CD4-positive, alpha-beta T cell (primary cell): Measurements from ENCODE around the gene LEFTY2. TPM values are rescaled to one million over a fixed set of nuclear protein-coding genes. Genes with fewer than 3 reads are reported as not detected.

Experiments
- ATAC-seq: fragments of 200-7000 bp; cut with Tn5 transposase; one replicate; pipeline ENCODE4 v1.10.0; 2022; ENCODE audit warnings: mild to moderate bottlenecking; ENCODE audit not compliant: poor library complexity
- CTCF ChIA-PET: fragments of 350-600 bp; sonication (Branson Sonifier 250); formaldehyde crosslinking; loops from one replicate; lab custom pipeline; 2021; ENCODE audit warnings: antibody characterized with exemption, inconsistent platforms; lab: Charles Lee
- POLR2A ChIA-PET: fragments of 350-600 bp; sonication (Branson Sonifier 250); formaldehyde crosslinking; loops from one replicate; lab custom pipeline; 2021; ENCODE audit warnings: antibody characterized with exemption, inconsistent platforms; lab: Charles Lee
- DNase-seq, 14 experiments: peaks; one replicate each; pipeline ENCODE4 v3.0.0-alpha.2; 2013 to 2020; ENCODE audit warnings: mixed read lengths in 2 of 14
- H3K27ac ChIP-seq, 2 donors: one replicate each; pipeline versions ENCODE4 v1.5.1 to v1.7.0; 2013; ENCODE audit warnings: low read length in 2 of 2, low read depth in 1 of 2, mild to moderate bottlenecking in 1 of 2
- H3K27me3 ChIP-seq, 2 experiments: 1 replicate in 1 of 2; 2 replicates in 1 of 2; pipeline versions ENCODE4 v1.6.1 to v1.7.0; 2013; ENCODE audit warnings: low read length in 2 of 2, control low read depth in 1 of 2, mild to moderate bottlenecking in 1 of 2, moderate library complexity in 1 of 2; ENCODE audit not compliant: insufficient read depth in 2 of 2, control insufficient read depth in 1 of 2
- H3K36me3 ChIP-seq: one replicate; pipeline ENCODE4 v1.6.1; 2013; ENCODE audit warnings: low read length, control low read depth; ENCODE audit not compliant: insufficient read depth
- H3K4me1 ChIP-seq: one replicate; pipeline ENCODE4 v1.6.1; 2013; ENCODE audit warnings: low read length, control low read depth; ENCODE audit not compliant: insufficient read depth
- H3K4me3 ChIP-seq: one replicate; pipeline ENCODE4 v1.5.1; 2013; ENCODE audit warnings: mild to moderate bottlenecking, low read length, moderate library complexity
- H3K9me3 ChIP-seq, 2 experiments: 1 replicate in 1 of 2; 2 replicates in 1 of 2; pipeline versions ENCODE4 v1.6.1 to v1.7.0; 2013; ENCODE audit warnings: low read length in 2 of 2, mild to moderate bottlenecking in 2 of 2, control low read depth in 1 of 2, moderate library complexity in 1 of 2; ENCODE audit not compliant: control insufficient read depth in 1 of 2, insufficient read depth in 1 of 2
- H3K27ac Mint-ChIP-seq: one replicate; pipeline ENCODE4 v1.8.0; 2020; ENCODE audit warnings: mixed read lengths
- H3K27me3 Mint-ChIP-seq: one replicate; pipeline ENCODE4 v1.8.0; 2021; ENCODE audit warnings: mixed read lengths
- H3K36me3 Mint-ChIP-seq: one replicate; pipeline ENCODE4 v1.8.0; 2021; ENCODE audit warnings: low read depth, mixed read lengths
- H3K4me1 Mint-ChIP-seq: one replicate; pipeline ENCODE4 v1.8.0; 2021; ENCODE audit warnings: low read depth, mixed read lengths
- H3K4me3 Mint-ChIP-seq: one replicate; pipeline ENCODE4 v1.8.0; 2020; ENCODE audit warnings: mild to moderate bottlenecking, mixed read lengths
- H3K9me3 Mint-ChIP-seq: one replicate; pipeline ENCODE4 v1.8.0; 2020; ENCODE audit warnings: mixed read lengths
- intact Hi-C, 2 experiments: fragments of 100-400 bp; cut with DNase I in 1 of 2; cut with micrococcal nuclease in 1 of 2; formaldehyde crosslinking; loops; one replicate each; pipeline versions ENCODE4 v1.15.1 to v1.9.0; 2023 to 2025; cut with DNase I, micrococcal nuclease
- total RNA-seq, 174 experiments: library from RNA in 2 of 174; stranded (reverse) in 2 of 174; gene quantifications; one replicate each; pipeline ENCODE4 v1.2.3 and lab custom pipeline; 2021 to 2026
- TF ChIP-seq, protein P1 (sequence below): fragments of 200-600 bp; IDR thresholded peaks from one replicate; pipeline ENCODE4 v1.8.0; 2022; ENCODE audit warnings: antibody characterized with exemption, mild to moderate bottlenecking

Gene LEFTY2
- total RNA-seq, 2 experiments from 2014 or later: not detected

DNA sequence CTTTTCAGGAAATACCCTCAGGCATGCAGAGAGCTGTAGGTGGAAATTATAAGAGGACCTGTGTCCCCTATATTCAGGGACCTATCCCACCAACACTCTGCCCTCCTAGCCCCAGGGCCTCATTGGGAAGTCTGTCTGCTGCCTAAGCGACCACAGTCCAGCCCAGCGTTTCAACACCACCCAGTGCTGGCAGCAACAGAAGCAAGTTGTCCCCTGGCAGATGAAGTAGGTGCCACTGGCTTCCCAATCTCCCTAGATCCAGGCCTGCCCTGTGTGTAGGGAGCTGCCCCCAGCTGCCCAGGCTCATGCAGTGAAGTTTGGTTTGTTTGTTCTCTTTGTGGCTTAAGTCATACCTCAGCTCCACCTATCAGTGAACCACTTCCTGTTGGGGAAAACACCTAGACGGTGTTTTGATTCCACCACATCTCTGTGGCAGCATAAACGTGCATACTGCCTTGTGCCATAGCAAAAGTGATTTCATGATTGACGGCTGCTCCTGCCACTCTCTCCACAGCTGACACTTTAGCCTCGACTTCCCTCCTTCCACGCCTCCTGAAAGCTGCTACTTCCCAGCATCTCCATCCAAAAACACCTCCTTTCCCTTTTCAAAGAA lies 44.0 kb downstream of the LEFTY2 start:
- Mint-ChIP-seq H3K4me3 (peak overlapping the region; percentile 55), H3K27ac (peak overlapping the region; percentile 98), H3K36me3 (no peaks in the 10 kb centered on the region), H3K4me1 (peaks cover 60% of the 10 kb centered on the region), H3K9me3 (no peaks in the 10 kb centered on the region), H3K27me3 (no peaks in the 10 kb centered on the region)
- ATAC-seq (peak; percentile 92), DNase-seq (peak; percentile 45 to 95 (median 60))
- H3K36me3 ChIP-seq: no peaks in the 10 kb centered on the region
- peaks cover 53% of the 10 kb centered on the region for H3K4me1 ChIP-seq
- ChIA-PET CTCF (interaction anchor here (1.0 to 2.6 kb wide), 6 partner anchors 14 to 119 kb away, joined by 3 to 21 read pairs (median 7); partner anchors contain the start of genes PYCR2, SRP9 and TMEM63A), POLR2A (interaction anchor here (0.6 to 13.8 kb wide), 33 partner anchors 8 to 1466 kb away, joined by 3 to 427 read pairs (median 5); partner anchors contain the start of genes EPHX1, H3-3A, LBR and LEFTY1)
- intact Hi-C loops: loop anchor here (1.0 to 10.0 kb wide), 6 partner anchors 16 to 122 kb away; partner anchors contain the start of genes PYCR2 (in 1 of the 2), SDE2 (in 1 of the 2) and SRP9 (in 1 of the 2)
- H3K27me3 ChIP-seq: no peaks in the 10 kb centered on the region
- TF ChIP-seq, protein P1, sequence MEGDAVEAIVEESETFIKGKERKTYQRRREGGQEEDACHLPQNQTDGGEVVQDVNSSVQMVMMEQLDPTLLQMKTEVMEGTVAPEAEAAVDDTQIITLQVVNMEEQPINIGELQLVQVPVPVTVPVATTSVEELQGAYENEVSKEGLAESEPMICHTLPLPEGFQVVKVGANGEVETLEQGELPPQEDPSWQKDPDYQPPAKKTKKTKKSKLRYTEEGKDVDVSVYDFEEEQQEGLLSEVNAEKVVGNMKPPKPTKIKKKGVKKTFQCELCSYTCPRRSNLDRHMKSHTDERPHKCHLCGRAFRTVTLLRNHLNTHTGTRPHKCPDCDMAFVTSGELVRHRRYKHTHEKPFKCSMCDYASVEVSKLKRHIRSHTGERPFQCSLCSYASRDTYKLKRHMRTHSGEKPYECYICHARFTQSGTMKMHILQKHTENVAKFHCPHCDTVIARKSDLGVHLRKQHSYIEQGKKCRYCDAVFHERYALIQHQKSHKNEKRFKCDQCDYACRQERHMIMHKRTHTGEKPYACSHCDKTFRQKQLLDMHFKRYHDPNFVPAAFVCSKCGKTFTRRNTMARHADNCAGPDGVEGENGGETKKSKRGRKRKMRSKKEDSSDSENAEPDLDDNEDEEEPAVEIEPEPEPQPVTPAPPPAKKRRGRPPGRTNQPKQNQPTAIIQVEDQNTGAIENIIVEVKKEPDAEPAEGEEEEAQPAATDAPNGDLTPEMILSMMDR: no peak
- H3K9me3 ChIP-seq: no peaks in the 10 kb centered on the region
- H3K4me3 ChIP-seq: peak overlapping the region; percentile 26
- peak overlapping the region; percentile 81 to 90 for H3K27ac ChIP-seq

DNA sequence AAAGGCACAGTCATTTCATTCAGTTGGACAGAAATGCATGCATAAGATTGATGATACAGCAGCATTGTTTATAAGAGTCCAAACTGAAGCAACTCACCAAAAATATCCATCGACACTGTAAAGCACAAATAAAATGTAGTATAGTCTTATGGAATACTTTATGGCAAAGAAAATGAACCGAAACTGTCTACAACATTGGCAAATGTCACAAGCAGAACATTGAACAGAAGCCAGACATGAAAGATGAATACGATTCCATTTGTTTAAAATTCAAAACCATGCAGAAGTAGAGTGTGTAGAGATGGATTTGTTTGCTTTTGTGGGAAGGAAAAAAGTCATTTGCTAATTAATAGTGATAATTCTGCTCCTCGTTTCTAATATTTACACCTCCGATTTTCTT lies 44.5 kb downstream of the LEFTY2 start:
- H3K9me3 ChIP-seq: no peaks in the 10 kb centered on the region
- H3K4me3 ChIP-seq: no peak overlapping the region
- DNase-seq: peak in 1 of 14 experiments; percentile 26
- ATAC-seq: no peak
- H3K27ac Mint-ChIP-seq: peak overlapping the region; percentile 98
- POLR2A ChIA-PET: interaction anchor here (0.6 to 13.8 kb wide), 18 partner anchors 7 to 469 kb away, joined by 5 to 427 read pairs (median 20); partner anchors contain the start of genes H3-3A, LBR, LEFTY1 and PYCR2
- H3K27ac ChIP-seq: peak overlapping the region; percentile 81 to 90
- TF ChIP-seq, protein P1: no peak
- H3K36me3 Mint-ChIP-seq: no peaks in the 10 kb centered on the region
- no peaks in the 10 kb centered on the region for H3K9me3 Mint-ChIP-seq
- H3K36me3 ChIP-seq: no peaks in the 10 kb centered on the region
- H3K27me3 ChIP-seq: no peaks in the 10 kb centered on the region
- H3K4me1 ChIP-seq: peaks cover 57% of the 10 kb centered on the region
- no peaks in the 10 kb centered on the region for H3K27me3 Mint-ChIP-seq
- intact Hi-C loops: loop anchor here in 1 of 2 experiments (10.0 kb wide), 1 partner anchor 122 kb away; the partner anchor contains the start of gene SRP9
- H3K4me3 Mint-ChIP-seq: peak overlapping the region; percentile 55
- peaks cover 60% of the 10 kb centered on the region for H3K4me1 Mint-ChIP-seq
- CTCF ChIA-PET: interaction anchor here (1.7 to 2.6 kb wide), 3 partner anchors 14 to 119 kb away, joined by 11 to 21 read pairs (median 13); partner anchors contain the start of genes SRP9 and TMEM63A

DNA sequence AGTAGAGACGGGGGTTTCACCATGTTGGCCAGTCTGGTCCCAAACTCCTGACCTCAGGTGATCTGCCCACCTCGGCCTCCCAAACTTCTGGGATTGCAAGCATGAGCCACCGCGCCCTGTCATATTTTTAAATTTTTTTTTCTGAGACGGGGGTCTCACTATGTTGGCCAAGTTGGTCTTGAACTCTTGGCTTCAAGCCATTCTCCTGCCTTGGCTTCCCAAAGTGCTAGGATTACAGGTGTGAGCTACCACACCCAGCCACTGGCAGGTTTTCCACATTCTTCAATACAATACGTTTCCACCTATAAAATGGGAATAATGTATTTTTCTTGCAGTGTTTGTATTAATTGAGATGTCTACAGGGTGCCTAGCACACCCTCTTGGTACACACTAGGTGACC lies 48.7 kb downstream of the LEFTY2 start:
- no peak for DNase-seq
- Histone ChIP-seq H3K4me1 (peaks cover 50% of the 10 kb centered on the region), H3K27ac (no peak overlapping the region), H3K27me3 (no peaks in the 10 kb centered on the region), H3K9me3 (no peaks in the 10 kb centered on the region), H3K36me3 (no peaks in the 10 kb centered on the region), H3K4me3 (no peak overlapping the region)
- H3K36me3 Mint-ChIP-seq: no peaks in the 10 kb centered on the region
- CTCF ChIA-PET: interaction anchor here (1.1 kb wide), 1 partner anchor 19 kb away, joined by 3 read pairs; no protein-coding TSS in a partner anchor
- no peak for ATAC-seq
- H3K9me3 Mint-ChIP-seq: no peaks in the 10 kb centered on the region
- POLR2A ChIA-PET: interaction anchor here (0.7 to 13.8 kb wide), 2 partner anchors 13 to 32 kb away, joined by 4 to 427 read pairs; partner anchors contain the start of genes PYCR2 and TMEM63A
- peaks cover 44% of the 10 kb centered on the region for H3K4me1 Mint-ChIP-seq
- TF ChIP-seq, protein P1: no peak
- H3K27me3 Mint-ChIP-seq: no peaks in the 10 kb centered on the region
- no peak overlapping the region for H3K27ac Mint-ChIP-seq
- H3K4me3 Mint-ChIP-seq: no peak overlapping the region
- intact Hi-C loops: loop anchor here in 1 of 2 experiments (10.0 kb wide), 1 partner anchor 118 kb away; the partner anchor contains the start of gene SRP9
